Tibial nerve (tissue), 4 donors: ENCODE results near the gene CMTR2. TPM values are rescaled to one million over a fixed set of nuclear protein-coding genes. Genes with fewer than 3 reads are reported as not detected.

Experiments
- DNase-seq, 2 donors: peaks; one replicate each; pipeline ENCODE4 v3.0.0-alpha.2; 2019; ENCODE audit warnings: low spot score in 2 of 2
- H3K27ac ChIP-seq, 4 donors: fragments of 200-600 bp; sonication (generic) in 3 of 4; one replicate each; pipeline ENCODE4 v1.5.1; 2017 to 2019; ENCODE audit warnings: mild to moderate bottlenecking in 1 of 4
- H3K27me3 ChIP-seq, 2 donors: fragments of 200-600 bp; sonication (generic) in 1 of 2; one replicate each; pipeline versions ENCODE4 v1.5.1 to v1.6.0; 2017 to 2019
- H3K36me3 ChIP-seq, 3 donors: fragments of 200-600 bp; sonication (generic); one replicate each; pipeline ENCODE4 v1.5.1; 2018 to 2019
- H3K4me1 ChIP-seq, 4 donors: fragments of 200-600 bp; sonication (generic) in 3 of 4; one replicate each; pipeline ENCODE4 v1.5.1; 2017 to 2019
- H3K4me3 ChIP-seq, 4 donors: fragments of 200-600 bp; sonication (generic) in 3 of 4; one replicate each; pipeline ENCODE4 v1.5.1; 2017 to 2019; ENCODE audit warnings: mild to moderate bottlenecking in 1 of 4, moderate library complexity in 1 of 4
- H3K9me3 ChIP-seq, 4 donors: fragments of 200-600 bp; sonication (generic) in 3 of 4; one replicate each; pipeline ENCODE4 v1.5.1; 2017 to 2019
- EP300 ChIP-seq, 2 donors: sonication (generic); formaldehyde crosslinking; IDR thresholded peaks; one replicate each; pipeline ENCODE4 v1.6.1; 2017; ENCODE audit warnings: antibody characterized with exemption in 2 of 2, mild to moderate bottlenecking in 1 of 2
- POLR2A ChIP-seq, 2 donors: fragments of 450-650 bp; IDR thresholded peaks; one replicate each; pipeline ENCODE4 v1.6.1; 2017; ENCODE audit warnings: antibody characterized with exemption in 2 of 2, mild to moderate bottlenecking in 2 of 2, moderate library complexity in 2 of 2
- WGBS, 2 donors: methylation state at CpG; one replicate each; pipeline ENCODE4 v1.1.5; 2018; 5-methylcytosine and 5-hydroxymethylcytosine counted together
- total RNA-seq, 4 donors: library from RNA; depleted of rRNA; stranded (reverse); fragments of >200 nt; gene quantifications; one replicate each; pipeline ENCODE4 v1.1.0, GENCODE V29; 2016
- TF ChIP-seq, protein P1 (sequence below), 5 experiments: fragments of 200-600 bp in 3 of 5; fragments of 450-650 bp in 2 of 5; sonication (generic) in 3 of 5; IDR thresholded peaks; one replicate each; pipeline ENCODE4 v1.5.1; 2016 to 2019; ENCODE audit warnings: antibody characterized with exemption in 5 of 5, mild to moderate bottlenecking in 3 of 5, moderate library complexity in 2 of 5

The CMTR2 gene
- total RNA-seq, 4 donors from 2014 or later: 17.1 to 31.4 (median 22.2) TPM

DNA sequence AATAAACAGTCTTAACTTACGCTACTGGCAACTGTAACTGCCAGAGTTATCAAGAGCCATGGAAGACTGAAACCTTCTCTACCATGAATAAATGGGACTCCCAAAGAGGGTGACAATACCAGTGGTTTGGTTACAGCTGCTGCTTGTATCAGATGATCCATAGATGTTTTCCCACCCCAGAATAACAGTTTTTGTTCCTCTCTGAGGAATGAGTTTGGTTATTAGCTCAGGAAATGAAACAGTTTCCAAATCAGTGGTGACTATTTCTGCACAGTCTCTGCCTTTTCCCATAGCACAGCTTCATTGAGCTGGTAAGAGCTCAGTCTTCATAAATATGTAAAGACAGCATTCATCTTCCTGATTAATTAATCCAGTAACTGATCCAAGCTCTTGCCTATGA, 44.7 kb downstream of the CMTR2 start:
- DNase-seq: no peak
- Histone ChIP-seq H3K4me1 (no peaks in the 10 kb centered on the region), H3K27me3 (no peaks in the 10 kb centered on the region), H3K36me3 (no peaks in the 10 kb centered on the region), H3K27ac (no peak overlapping the region), H3K9me3 (no peaks in the 10 kb centered on the region), H3K4me3 (no peak overlapping the region)
- no peak for TF ChIP-seq POLR2A (IDR thresholded peaks at IDR 0.05)
- TF ChIP-seq, protein P1, sequence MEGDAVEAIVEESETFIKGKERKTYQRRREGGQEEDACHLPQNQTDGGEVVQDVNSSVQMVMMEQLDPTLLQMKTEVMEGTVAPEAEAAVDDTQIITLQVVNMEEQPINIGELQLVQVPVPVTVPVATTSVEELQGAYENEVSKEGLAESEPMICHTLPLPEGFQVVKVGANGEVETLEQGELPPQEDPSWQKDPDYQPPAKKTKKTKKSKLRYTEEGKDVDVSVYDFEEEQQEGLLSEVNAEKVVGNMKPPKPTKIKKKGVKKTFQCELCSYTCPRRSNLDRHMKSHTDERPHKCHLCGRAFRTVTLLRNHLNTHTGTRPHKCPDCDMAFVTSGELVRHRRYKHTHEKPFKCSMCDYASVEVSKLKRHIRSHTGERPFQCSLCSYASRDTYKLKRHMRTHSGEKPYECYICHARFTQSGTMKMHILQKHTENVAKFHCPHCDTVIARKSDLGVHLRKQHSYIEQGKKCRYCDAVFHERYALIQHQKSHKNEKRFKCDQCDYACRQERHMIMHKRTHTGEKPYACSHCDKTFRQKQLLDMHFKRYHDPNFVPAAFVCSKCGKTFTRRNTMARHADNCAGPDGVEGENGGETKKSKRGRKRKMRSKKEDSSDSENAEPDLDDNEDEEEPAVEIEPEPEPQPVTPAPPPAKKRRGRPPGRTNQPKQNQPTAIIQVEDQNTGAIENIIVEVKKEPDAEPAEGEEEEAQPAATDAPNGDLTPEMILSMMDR (IDR thresholded peaks at IDR 0.05): no peak
- no peak for TF ChIP-seq EP300 (IDR thresholded peaks at IDR 0.05)
- 87 to 97% methylated on average over 1 of the region's 1 CpG for WGBS, 2 donors

DNA sequence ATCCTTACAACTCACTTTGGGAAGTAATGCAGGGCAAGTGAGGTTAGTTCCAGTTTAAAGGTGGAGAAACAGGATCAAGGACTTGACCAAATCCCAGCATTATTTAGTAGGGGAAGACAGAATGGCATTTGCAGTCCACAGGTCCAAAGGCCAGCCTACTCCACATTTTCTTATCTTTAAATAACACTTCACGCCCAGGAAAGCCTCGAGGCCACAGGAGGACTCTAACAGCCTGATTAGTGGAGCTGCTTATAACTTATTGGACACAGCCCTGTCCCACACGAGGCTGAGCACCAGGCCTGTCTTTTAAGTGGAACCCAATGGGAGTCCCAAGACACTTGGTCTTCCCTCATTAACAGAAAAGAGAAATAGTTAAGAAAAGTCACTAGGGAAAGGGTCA, 46.6 kb downstream of the CMTR2 start:
- Histone ChIP-seq H3K27ac (no peak overlapping the region), H3K27me3 (no peaks in the 10 kb centered on the region), H3K9me3 (no peaks in the 10 kb centered on the region), H3K36me3 (no peaks in the 10 kb centered on the region), H3K4me1 (no peaks in the 10 kb centered on the region), H3K4me3 (no peak overlapping the region)
- WGBS, 2 donors: 68% methylated on average over 3 of the region's 3 CpGs
- no peak for TF ChIP-seq POLR2A (IDR thresholded peaks at IDR 0.05)
- TF ChIP-seq, protein P1 (IDR thresholded peaks at IDR 0.05): no peak
- TF ChIP-seq EP300 (IDR thresholded peaks at IDR 0.05): no peak
- DNase-seq: no peak

DNA sequence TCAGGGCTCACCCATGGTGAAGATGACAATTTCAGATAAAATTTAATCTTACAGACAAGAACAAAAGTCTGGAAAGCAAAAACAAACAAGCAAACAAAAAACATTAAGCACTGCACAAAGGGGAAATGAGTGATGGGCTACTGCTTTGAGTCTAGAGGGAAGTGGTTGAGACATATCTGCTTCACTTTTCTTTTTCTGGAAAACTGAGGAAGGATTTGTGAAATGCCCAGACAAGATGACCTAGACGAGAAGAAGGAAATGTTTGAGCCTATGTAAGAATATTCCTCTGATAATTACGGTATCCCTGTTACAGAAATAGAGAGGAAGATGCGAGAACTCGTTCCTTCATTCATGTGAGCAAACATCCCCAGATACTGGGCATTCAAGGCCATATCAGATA, 47.2 kb downstream of the CMTR2 start:
- 75 to 86% methylated on average over 4 of the region's 4 CpGs for WGBS, 2 donors
- no peaks in the 10 kb centered on the region for H3K36me3 ChIP-seq
- H3K4me1 ChIP-seq: no peaks in the 10 kb centered on the region
- TF ChIP-seq EP300 (IDR thresholded peaks at IDR 0.05) (no peak), POLR2A (IDR thresholded peaks at IDR 0.05) (no peak)
- TF ChIP-seq, protein P1 (IDR thresholded peaks at IDR 0.05): no peak
- H3K4me3 ChIP-seq: no peak overlapping the region
- DNase-seq: no peak
- no peaks in the 10 kb centered on the region for H3K9me3 ChIP-seq
- H3K27me3 ChIP-seq: no peaks in the 10 kb centered on the region
- no peak overlapping the region for H3K27ac ChIP-seq

Other genes with a start within 250 kb of the CMTR2 start
- gene HYDIN, start 58.7 kb downstream of the CMTR2 start, total RNA-seq: 1 to 10 TPM in 2 of 4 donors, under 1 TPM in 2; 0.21 to 3.1 (median 0.91) TPM
- 10 to 100 TPM in 2 of 4 donors, 1 to 10 TPM in 2; 3.5 to 24.7 (median 11.3) TPM for gene CALB2, start 69.3 kb upstream of the CMTR2 start, total RNA-seq
- not detected for gene TLE7, start 152.7 kb upstream of the CMTR2 start, total RNA-seq
- gene ZNF23, start 172.8 kb upstream of the CMTR2 start, total RNA-seq: 10 to 100 TPM in 2 of 4 donors, 1 to 10 TPM in 2; 5.5 to 14.4 (median 11.0) TPM
- gene ZNF19, start 199.9 kb upstream of the CMTR2 start, total RNA-seq: 10 to 100 TPM in 1 of 4 donors, 1 to 10 TPM in 3; 5.7 to 11.1 (median 7.8) TPM
- gene CHST4, start 237.0 kb upstream of the CMTR2 start, total RNA-seq: not detected